GM23338 (cell line): ENCODE measurements around the gene KLHL17.

ENCODE experiments used
- CTCF ChIP-seq, 2 experiments: fragments of 200-600 bp in 1 of 2; sonication (generic) in 1 of 2; conservative IDR thresholded peaks; 2 replicates each; pipeline versions ENCODE4 v1.5.1 to v1.6.1; 2016 to 2017; ENCODE audit warnings: antibody characterized with exemption in 2 of 2, low read depth in 2 of 2, mild to moderate bottlenecking in 2 of 2, moderate library complexity in 1 of 2
- EZH2 ChIP-seq: fragments of 200-600 bp; sonication (generic); IDR thresholded peaks from one replicate; pipeline ENCODE4 v1.8.0; 2017; ENCODE audit warnings: antibody characterized with exemption, mild to moderate bottlenecking, low read depth; ENCODE audit not compliant: unreplicated experiment
- EZH2phosphoT487 ChIP-seq: fragments of 200-600 bp; sonication (generic); IDR thresholded peaks from one replicate; pipeline ENCODE4 v1.8.1; 2018; ENCODE audit warnings: antibody characterized with exemption; ENCODE audit not compliant: unreplicated experiment
- POLR2AphosphoS5 ChIP-seq: IDR thresholded peaks from 2 replicates; pipeline ENCODE4 v1.6.1; 2016; ENCODE audit warnings: antibody characterized with exemption, low read depth

DNA sequence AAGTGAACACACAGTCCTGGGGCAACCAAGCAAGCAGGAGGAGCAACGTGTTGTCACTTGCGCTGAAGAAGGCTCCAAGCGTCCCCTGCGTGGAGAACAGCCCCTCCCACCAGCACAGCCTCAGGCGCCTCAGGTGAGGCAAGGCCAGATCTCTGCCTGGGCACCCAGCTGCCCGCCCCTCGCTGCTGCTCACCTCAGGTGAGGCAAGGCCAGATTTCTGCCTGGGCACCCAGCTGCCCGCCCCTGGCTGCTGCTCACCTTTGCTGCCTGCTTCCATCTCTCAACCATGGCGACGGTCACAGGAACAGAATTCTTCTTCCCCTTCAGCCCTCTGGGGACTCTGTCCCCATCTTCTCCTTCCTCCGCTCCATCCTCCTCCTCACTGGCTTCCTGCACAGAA is 3.7 kb upstream of the KLHL17 start:
- no peak for TF ChIP-seq CTCF (conservative IDR thresholded peaks at IDR 0.05; ENCODE audit: low read depth in 2 of 2)
- no peak for TF ChIP-seq POLR2AphosphoS5
- no peak for TF ChIP-seq EZH2
- TF ChIP-seq EZH2phosphoT487: no peak
